ENCODE data around the gene PLCD3.

DNA sequence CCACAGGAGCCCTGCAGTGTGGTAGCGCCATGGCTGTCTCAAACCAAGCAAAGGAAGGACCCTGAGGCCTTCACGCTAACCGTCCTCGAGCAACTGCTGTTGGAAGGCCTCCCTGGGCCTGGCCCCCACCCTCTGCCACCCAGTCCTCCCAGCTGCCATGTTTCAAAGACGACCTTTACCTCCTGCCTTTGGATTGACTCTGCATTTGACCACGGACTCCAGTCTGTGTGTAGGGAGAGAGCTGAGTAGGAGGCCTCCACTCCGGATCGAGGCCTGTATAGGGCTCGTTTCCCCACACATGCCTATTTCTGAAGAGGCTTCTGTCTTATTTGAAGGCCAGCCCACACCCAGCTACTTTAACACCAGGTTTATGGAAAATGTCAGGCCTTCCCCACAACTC, 24.3 kb downstream of the PLCD3 start:
- TF ChIP-seq, protein P1, sequence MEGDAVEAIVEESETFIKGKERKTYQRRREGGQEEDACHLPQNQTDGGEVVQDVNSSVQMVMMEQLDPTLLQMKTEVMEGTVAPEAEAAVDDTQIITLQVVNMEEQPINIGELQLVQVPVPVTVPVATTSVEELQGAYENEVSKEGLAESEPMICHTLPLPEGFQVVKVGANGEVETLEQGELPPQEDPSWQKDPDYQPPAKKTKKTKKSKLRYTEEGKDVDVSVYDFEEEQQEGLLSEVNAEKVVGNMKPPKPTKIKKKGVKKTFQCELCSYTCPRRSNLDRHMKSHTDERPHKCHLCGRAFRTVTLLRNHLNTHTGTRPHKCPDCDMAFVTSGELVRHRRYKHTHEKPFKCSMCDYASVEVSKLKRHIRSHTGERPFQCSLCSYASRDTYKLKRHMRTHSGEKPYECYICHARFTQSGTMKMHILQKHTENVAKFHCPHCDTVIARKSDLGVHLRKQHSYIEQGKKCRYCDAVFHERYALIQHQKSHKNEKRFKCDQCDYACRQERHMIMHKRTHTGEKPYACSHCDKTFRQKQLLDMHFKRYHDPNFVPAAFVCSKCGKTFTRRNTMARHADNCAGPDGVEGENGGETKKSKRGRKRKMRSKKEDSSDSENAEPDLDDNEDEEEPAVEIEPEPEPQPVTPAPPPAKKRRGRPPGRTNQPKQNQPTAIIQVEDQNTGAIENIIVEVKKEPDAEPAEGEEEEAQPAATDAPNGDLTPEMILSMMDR (CRISPR knock-in tag; IDR thresholded peaks at IDR 0.05) = no peak
- no peak for TF ChIP-seq ISX (CRISPR knock-in tag; conservative IDR thresholded peaks at IDR 0.05)
- no peak for TF ChIP-seq EZH2 (conservative IDR thresholded peaks at IDR 0.05; ENCODE audit: low read depth, low read length)
- TF ChIP-seq, protein P2, sequence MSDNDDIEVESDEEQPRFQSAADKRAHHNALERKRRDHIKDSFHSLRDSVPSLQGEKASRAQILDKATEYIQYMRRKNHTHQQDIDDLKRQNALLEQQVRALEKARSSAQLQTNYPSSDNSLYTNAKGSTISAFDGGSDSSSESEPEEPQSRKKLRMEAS (IDR thresholded peaks at IDR 0.05) = no peak
- no peak for TF ChIP-seq NR3C1 (CRISPR knock-in tag; IDR thresholded peaks at IDR 0.05)
- TF ChIP-seq KAT7 (CRISPR knock-in tag; IDR thresholded peaks at IDR 0.05; ENCODE audit: borderline replicate concordance) = no peak
- TF ChIP-seq FOXK1 (CRISPR knock-in tag; IDR thresholded peaks at IDR 0.05; ENCODE audit: borderline replicate concordance, low read depth) = no peak
- no peak for TF ChIP-seq TBX2 (CRISPR knock-in tag; IDR thresholded peaks at IDR 0.05; ENCODE audit: borderline replicate concordance)
- no peak for TF ChIP-seq JUND (CRISPR knock-in tag; IDR thresholded peaks at IDR 0.05)
